CD4-positive, alpha-beta T cell treated with Interleukin-15 for 4 hours (primary cell): Measurements from ENCODE around the gene PLD5.

ENCODE experiments used
- DNase-seq: peaks from one replicate; pipeline ENCODE4 v3.0.0-alpha.2; 2020; ENCODE audit warnings: low spot score

PLD5 gene

GRCh38 chr1:242524571-242525359 is at the start of gene PLD5:
PLD5 (minus strand) TSS chr1:242524697.
- no peak for DNase-seq

- DNase-seq: no peak
Observed at GRCh38 chr1:242569867-242570266, 45.4 kb upstream of the PLD5 start.

- no peak for DNase-seq
Observed at GRCh38 chr1:242568666-242569065, 44.2 kb upstream of the PLD5 start.

GRCh38 chr1:242567596-242567995 is 43.1 kb upstream of the PLD5 start:
- no peak for DNase-seq

GRCh38 chr1:242556759-242557158 is 32.3 kb upstream of the PLD5 start:
- no peak for DNase-seq

DNA sequence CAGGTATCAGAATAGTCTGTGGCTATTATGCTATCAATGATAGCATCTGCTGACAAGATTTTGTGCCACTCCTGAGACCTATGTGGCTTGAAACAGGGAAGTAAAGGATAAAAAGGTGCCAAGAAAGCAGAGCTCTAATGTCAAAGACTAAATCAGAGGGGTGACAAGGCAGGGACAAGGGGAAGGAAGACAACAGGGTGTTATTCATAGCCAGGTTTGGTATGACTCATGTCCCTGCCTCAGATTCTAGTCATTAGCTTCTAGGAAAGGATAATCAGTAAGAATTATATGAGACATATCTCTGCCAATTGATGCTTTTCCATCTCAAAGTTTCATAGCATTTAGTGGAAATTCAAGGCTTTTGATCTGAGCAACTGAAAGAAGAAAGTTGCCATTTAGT is 31.8 kb upstream of the PLD5 start:
- DNase-seq: no peak

GRCh38 chr1:242554577-242554976 is 30.1 kb upstream of the PLD5 start:
- DNase-seq: no peak

GRCh38 chr1:242546849-242547729 is 22.6 kb upstream of the PLD5 start:
- no peak for DNase-seq

- DNase-seq: no peak
Observed at GRCh38 chr1:242546441-242546840, 21.9 kb upstream of the PLD5 start.

DNA sequence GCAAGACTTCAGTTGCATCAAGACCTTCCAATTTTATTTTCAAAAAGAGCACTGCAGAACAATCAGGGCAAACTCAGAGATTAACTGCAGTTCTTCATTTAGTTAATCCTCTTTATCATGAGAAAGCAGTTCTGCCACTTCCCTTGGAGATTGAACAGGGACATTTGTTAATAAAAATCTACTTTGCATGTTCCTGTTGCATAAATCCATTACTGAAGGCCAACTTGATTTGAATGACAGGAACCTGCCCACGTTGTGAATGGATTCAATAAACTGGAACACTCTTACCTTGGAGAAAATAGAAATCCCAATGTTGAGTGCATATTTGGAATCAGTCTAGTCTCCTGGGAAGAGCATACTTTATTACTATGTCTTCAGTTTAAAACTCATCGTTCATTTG is 19.6 kb upstream of the PLD5 start:
- DNase-seq: no peak

DNA sequence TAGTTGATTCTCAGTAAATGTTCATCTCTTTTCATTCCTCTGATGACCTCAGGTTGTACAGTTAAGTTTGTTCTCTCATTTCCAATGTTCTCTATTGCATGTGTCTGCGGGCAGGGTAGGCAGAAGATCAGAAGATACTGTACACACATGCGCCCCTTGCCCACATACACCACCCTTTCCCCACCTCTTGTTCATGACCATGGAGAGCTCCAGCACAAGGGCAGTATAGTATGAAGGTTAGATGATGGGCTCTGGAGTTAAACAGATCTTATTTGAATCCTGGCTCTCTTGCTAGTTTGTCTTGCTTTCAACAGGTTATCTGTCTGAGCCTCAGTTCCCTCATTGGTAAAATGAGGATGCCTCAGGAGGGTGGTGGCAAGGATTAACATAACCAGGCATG is 17.8 kb upstream of the PLD5 start:
- no peak for DNase-seq

DNA sequence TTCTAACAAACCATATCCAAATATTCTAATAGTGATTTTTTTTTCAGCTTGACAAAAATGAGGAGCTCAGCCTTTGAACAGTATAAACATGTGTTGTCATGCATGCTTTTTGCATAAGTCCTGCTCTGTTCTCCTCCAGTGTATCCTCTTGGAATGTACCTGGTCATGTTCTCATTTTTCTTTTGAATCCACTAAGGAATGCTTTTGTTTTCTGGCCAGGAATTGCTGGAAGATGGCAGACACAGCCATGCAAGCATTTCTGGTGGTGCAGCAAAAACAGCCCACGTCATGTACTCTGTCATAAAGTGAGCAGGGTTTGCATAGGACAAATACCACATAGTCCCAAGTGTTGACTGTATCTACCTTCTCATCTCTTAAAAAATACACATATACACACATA is 11.5 kb upstream of the PLD5 start:
- no peak for DNase-seq

GRCh38 chr1:242534753-242535152 is 10.3 kb upstream of the PLD5 start:
- no peak for DNase-seq

DNA sequence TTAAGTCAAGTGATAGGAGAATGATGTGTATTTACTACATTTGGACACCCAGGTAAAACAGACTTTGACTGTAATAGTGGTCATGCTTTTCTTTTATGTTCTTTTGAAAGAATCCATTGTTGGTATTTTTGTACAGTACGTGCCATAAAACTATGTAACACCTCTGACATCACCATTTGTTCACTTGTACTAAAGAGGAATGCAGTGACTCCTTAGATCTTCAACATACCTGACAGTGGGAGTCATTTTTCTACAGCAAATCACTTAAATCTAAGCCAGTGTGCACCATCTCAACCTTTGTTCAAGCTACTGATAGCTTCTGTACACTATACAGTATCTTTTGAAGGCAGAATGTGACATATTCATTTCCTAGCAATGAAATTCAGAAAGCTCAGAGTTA is 6.3 kb upstream of the PLD5 start:
- no peak for DNase-seq

GRCh38 chr1:242525769-242526168 is 1.3 kb upstream of the PLD5 start:
- no peak for DNase-seq

DNA sequence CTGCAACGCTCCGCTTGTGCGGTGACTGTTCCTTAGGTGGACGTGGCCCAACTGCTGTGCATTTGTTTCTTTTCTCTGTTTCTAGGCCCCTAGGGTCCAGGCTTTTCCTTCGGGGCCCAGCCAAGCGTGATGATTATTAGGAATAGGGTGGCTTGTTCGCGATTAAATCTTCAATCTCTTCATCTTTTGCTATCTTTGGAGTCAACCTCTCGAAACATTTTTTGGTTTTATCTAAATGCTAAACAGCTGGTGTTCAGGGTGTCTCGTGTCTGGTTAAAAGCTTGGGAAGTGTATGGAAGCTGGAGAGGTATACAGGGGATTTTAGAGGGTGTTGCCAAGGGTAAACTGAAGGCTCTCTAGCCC is 844 bp upstream of the PLD5 start:
- no peak for DNase-seq

- no peak for DNase-seq
Observed at GRCh38 chr1:242523719-242524570, 552 bp downstream of the PLD5 start.

DNA sequence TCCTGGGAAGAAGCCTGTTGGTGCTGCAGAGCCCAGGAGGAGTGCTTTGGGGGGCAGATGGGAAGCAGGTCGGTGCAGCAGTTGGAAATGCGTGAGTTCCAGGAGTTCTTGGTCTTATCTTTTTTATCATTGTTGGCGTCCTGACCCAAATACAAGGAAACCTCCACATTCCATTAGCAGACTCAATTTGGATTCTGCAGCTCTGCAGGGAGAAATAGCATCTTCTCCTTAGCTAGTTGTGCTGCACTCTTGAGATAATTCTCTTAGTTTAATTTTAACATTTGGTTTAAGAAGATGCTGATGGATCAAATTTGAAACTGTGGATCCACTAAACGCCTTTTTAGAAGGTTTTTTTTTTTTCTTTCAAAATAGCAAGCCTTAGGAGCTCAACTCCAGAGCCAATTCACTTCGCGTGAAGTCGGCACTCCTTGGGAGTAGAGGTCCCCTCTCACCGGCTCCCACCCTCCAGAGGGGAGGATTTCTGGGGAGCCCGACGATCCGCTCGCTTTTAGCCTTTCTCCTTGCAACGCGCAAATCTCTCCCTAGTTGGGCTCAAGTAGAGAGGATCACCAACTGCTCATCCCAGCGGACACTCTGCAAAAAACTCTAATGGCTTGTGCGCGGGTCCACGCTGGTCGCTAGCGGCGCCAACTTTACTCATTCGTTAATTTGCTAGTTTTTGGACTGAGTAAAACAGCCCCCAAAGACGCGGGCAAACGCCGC is 1.3 kb downstream of the PLD5 start:
- DNase-seq: no peak

DNA sequence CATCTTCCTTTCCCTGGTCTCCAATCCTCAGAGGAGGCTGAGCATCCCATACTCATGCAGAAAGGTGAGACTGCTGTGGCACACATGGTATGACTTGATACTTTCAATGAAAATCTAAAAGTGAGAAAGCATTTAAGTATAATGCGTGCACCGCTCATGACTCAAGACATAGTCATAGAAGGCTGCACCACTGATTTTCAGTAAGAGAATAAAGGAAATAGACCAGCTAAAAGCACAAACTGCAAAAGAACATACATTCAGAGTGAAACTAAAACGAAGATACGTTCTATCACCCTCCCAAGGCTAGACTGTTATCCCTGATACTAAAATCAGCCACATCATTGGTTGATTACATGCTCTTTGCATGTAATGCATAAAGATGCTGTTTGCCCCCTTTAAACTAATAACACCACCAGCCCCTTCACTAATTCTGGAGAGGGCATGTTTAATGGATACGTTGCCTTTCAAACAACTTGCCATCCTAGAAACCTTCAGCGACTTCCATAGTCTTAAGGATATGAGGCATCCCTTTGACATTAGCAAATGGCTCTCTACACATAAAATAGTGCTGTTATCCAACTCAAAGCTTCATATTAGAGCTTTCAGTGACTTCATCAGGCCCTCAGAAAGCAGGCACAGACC is 2.1 kb downstream of the PLD5 start:
- DNase-seq: no peak

GRCh38 chr1:242515555-242515954 is 8.9 kb downstream of the PLD5 start:
- DNase-seq: no peak

- no peak for DNase-seq
Observed at GRCh38 chr1:242506724-242507123, 17.8 kb downstream of the PLD5 start.
